Karpas-422 (cell line): ENCODE results near the gene NTRK3. TPM values are rescaled to one million over a fixed set of nuclear protein-coding genes. Genes with fewer than 3 reads are reported as not detected.

ENCODE experiments used
- DNase-seq: peaks from one replicate; pipeline ENCODE4 v3.0.0-alpha.2; 2015
- H2AFZ ChIP-seq: fragments of 200-600 bp; sonication (generic); 2 replicates; pipeline ENCODE4 v1.6.1; 2014; ENCODE audit warnings: antibody characterized with exemption, low read length, mixed read lengths
- H3K27ac ChIP-seq: fragments of 200-600 bp; sonication (generic); 2 replicates; pipeline ENCODE4 v1.5.1; 2014; ENCODE audit warnings: mild to moderate bottlenecking, low read length, moderate library complexity
- H3K27me3 ChIP-seq: fragments of 200-600 bp; sonication (generic); 2 replicates; pipeline ENCODE4 v1.6.1; 2014; ENCODE audit warnings: low read length, mixed read lengths
- H3K36me3 ChIP-seq: fragments of 200-600 bp; sonication (generic); 2 replicates; pipeline ENCODE4 v1.6.1; 2014; ENCODE audit warnings: low read length, mixed read lengths; ENCODE audit not compliant: insufficient read depth
- H3K4me1 ChIP-seq: fragments of 200-600 bp; sonication (generic); 2 replicates; pipeline ENCODE4 v1.6.1; 2014; ENCODE audit warnings: mild to moderate bottlenecking, low read length, mixed read lengths
- H3K4me2 ChIP-seq: fragments of 200-600 bp; sonication (generic); 2 replicates; pipeline ENCODE4 v1.6.1; 2014; ENCODE audit warnings: low read length, low read depth, mild to moderate bottlenecking; ENCODE audit not compliant: poor library complexity, severe bottlenecking
- H3K4me3 ChIP-seq: fragments of 200-600 bp; sonication (generic); 2 replicates; pipeline ENCODE4 v1.5.1; 2014; ENCODE audit warnings: mild to moderate bottlenecking, antibody characterized with exemption, low read length, mixed read lengths
- H3K79me2 ChIP-seq: fragments of 200-600 bp; sonication (generic); 2 replicates; pipeline ENCODE4 v1.6.1; 2014; ENCODE audit warnings: mild to moderate bottlenecking, low read length, mixed read lengths
- H3K9ac ChIP-seq: fragments of 200-600 bp; sonication (generic); 2 replicates; pipeline ENCODE4 v1.6.0; 2014; ENCODE audit warnings: low read length
- H3K9me2 ChIP-seq: fragments of 200-600 bp; sonication (generic), shearing (Covaris generic); replicated peaks from 2 replicates; pipeline ENCODE4 v1.6.0; 2014; ENCODE audit warnings: mild to moderate bottlenecking, low read length, moderate library complexity; ENCODE audit not compliant: insufficient read depth
- H3K9me3 ChIP-seq: fragments of 300-700, 200-600 bp; sonication (generic); 2 replicates; pipeline ENCODE4 v1.6.1; 2014; ENCODE audit warnings: low read length, mixed read lengths
- H4K20me1 ChIP-seq: fragments of 200-600 bp; sonication (generic); 2 replicates; pipeline ENCODE4 v1.6.1; 2014; ENCODE audit warnings: mild to moderate bottlenecking, antibody characterized with exemption, low read length, low read depth; ENCODE audit not compliant: insufficient read depth
- total RNA-seq: library from RNA; depleted of rRNA; stranded (reverse); fragments of >200 nt; shearing (Covaris generic); gene quantifications from 2 replicates; pipeline ENCODE4 v1.2.3, GENCODE V29; 2014; ENCODE audit warnings: low replicate concordance

NTRK3 gene
- total RNA-seq, 1 experiment from 2014 or later: 0.11 TPM

GRCh38 chr15:88015228-88015860, 241.2 kb downstream of the NTRK3 start:
- no peak overlapping the region for H2AFZ ChIP-seq
- DNase-seq: no peak

GRCh38 chr15:88014454-88015160, 241.9 kb downstream of the NTRK3 start:
- no peak for DNase-seq
- no peak overlapping the region for H3K9ac ChIP-seq
- no peaks in the 10 kb centered on the region for H3K9me2 ChIP-seq
- no peak overlapping the region for H3K4me2 ChIP-seq
- no peak overlapping the region for H3K4me3 ChIP-seq
- no peaks in the 10 kb centered on the region for H3K9me3 ChIP-seq
- H3K79me2 ChIP-seq: no peaks in the 10 kb centered on the region
- H3K4me1 ChIP-seq: no peaks in the 10 kb centered on the region
- H3K27ac ChIP-seq: no peak overlapping the region
- no peaks in the 10 kb centered on the region for H4K20me1 ChIP-seq
- H2AFZ ChIP-seq: 0 out of 2 replicates have a peak overlapping the region, but pooled peaks have one; percentile 20
- no peaks in the 10 kb centered on the region for H3K27me3 ChIP-seq
- H3K36me3 ChIP-seq: no peaks in the 10 kb centered on the region

More at GRCh38 chr15:88015228-88015860, 241.2 kb downstream of the NTRK3 start:
- no peaks in the 10 kb centered on the region for H3K9me2 ChIP-seq
- no peak overlapping the region for H3K9ac ChIP-seq
- no peaks in the 10 kb centered on the region for H3K4me1 ChIP-seq
- H3K27ac ChIP-seq: no peak overlapping the region
- no peak overlapping the region for H3K4me3 ChIP-seq
- no peaks in the 10 kb centered on the region for H3K36me3 ChIP-seq
- H3K27me3 ChIP-seq: no peaks in the 10 kb centered on the region
- H4K20me1 ChIP-seq: no peaks in the 10 kb centered on the region
- H3K79me2 ChIP-seq: no peaks in the 10 kb centered on the region
- H3K9me3 ChIP-seq: no peaks in the 10 kb centered on the region
- H3K4me2 ChIP-seq: no peak overlapping the region

- Histone ChIP-seq H3K9me3 (no peaks in the 10 kb centered on the region), H3K27me3 (no peaks in the 10 kb centered on the region), H3K9me2 (no peaks in the 10 kb centered on the region), H3K4me3 (no peak overlapping the region), H3K27ac (no peak overlapping the region), H3K9ac (no peak overlapping the region), H3K4me1 (peaks cover 5% of the 10 kb centered on the region), H3K79me2 (no peaks in the 10 kb centered on the region), H2AFZ (no peak overlapping the region), H3K36me3 (no peaks in the 10 kb centered on the region), H3K4me2 (no peak overlapping the region), H4K20me1 (no peaks in the 10 kb centered on the region)
- DNase-seq: no peak
Measured at GRCh38 chr15:88013111-88013510, 243.4 kb downstream of the NTRK3 start.

- Histone ChIP-seq H3K4me3 (no peak overlapping the region), H3K9ac (no peak overlapping the region), H3K27me3 (no peaks in the 10 kb centered on the region), H4K20me1 (no peaks in the 10 kb centered on the region), H3K36me3 (no peaks in the 10 kb centered on the region), H3K27ac (no peak overlapping the region), H3K4me1 (peaks cover 7% of the 10 kb centered on the region), H3K9me2 (no peaks in the 10 kb centered on the region), H3K79me2 (no peaks in the 10 kb centered on the region), H3K9me3 (no peaks in the 10 kb centered on the region), H3K4me2 (no peak overlapping the region), H2AFZ (no peak overlapping the region)
- DNase-seq: no peak
Measured at GRCh38 chr15:88012688-88013087, 243.9 kb downstream of the NTRK3 start.

GRCh38 chr15:88012233-88012632, 244.3 kb downstream of the NTRK3 start:
- H3K4me2 ChIP-seq: no peak overlapping the region
- H3K36me3 ChIP-seq: no peaks in the 10 kb centered on the region
- no peak overlapping the region for H3K27ac ChIP-seq
- no peak overlapping the region for H3K4me3 ChIP-seq
- DNase-seq: no peak
- H3K27me3 ChIP-seq: no peaks in the 10 kb centered on the region
- no peaks in the 10 kb centered on the region for H3K9me2 ChIP-seq
- no peaks in the 10 kb centered on the region for H4K20me1 ChIP-seq
- H3K79me2 ChIP-seq: no peaks in the 10 kb centered on the region
- no peaks in the 10 kb centered on the region for H3K9me3 ChIP-seq
- no peak overlapping the region for H2AFZ ChIP-seq
- peaks cover 7% of the 10 kb centered on the region for H3K4me1 ChIP-seq
- H3K9ac ChIP-seq: no peak overlapping the region

DNA sequence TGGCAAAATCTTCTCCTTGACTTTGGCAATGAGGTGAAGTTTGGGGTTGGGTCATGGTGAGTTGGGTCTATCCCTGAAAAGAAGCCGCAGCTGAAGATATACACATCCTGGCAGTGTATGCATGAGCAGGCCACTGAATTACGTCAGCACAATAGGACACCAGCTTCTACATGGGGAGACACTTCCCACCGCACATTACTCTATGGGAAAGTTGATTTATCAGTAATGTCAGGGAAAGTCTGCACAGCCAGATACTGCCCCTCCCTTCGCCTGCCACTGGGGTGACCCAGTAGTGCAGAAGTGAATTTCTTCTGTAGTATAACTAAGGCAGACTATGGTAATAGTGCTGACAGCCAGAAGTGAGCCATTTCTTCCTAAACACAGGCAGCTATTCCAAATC, 245.0 kb downstream of the NTRK3 start:
- Histone ChIP-seq H2AFZ (no peak overlapping the region), H3K4me2 (no peak overlapping the region), H3K27ac (no peak overlapping the region), H3K4me1 (peaks cover 7% of the 10 kb centered on the region), H3K27me3 (no peaks in the 10 kb centered on the region), H3K9ac (no peak overlapping the region), H3K9me3 (no peaks in the 10 kb centered on the region), H3K79me2 (no peaks in the 10 kb centered on the region), H3K4me3 (no peak overlapping the region), H3K36me3 (no peaks in the 10 kb centered on the region), H4K20me1 (no peaks in the 10 kb centered on the region), H3K9me2 (no peaks in the 10 kb centered on the region)
- DNase-seq: no peak

DNA sequence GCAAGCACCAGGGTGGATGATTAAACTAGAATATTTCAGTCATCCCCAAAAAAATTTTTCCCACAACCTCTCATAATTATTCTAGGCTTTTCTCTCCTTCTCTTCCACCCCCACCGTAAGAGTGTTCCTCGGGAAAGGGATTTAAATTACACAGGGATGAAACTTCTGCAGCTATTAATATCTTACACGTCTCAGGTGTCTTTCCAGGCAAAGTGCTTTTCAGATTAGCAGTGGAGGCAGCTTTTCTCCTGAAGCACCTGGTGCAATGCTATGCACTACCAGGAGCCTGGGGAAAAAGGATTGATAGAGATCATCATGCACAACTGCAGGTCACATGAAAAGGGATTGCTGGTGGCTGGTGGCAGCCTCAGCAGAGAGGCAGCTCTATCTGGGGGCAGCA, 250.4 kb downstream of the NTRK3 start:
- H3K9me2 ChIP-seq: no peaks in the 10 kb centered on the region; the same call in 1 of the 2 replicates
- H4K20me1 ChIP-seq: no peaks in the 10 kb centered on the region
- H3K27me3 ChIP-seq: no peaks in the 10 kb centered on the region
- no peak overlapping the region for H3K27ac ChIP-seq
- no peaks in the 10 kb centered on the region for H3K36me3 ChIP-seq
- H3K9ac ChIP-seq: no peak overlapping the region
- H3K4me2 ChIP-seq: no peak overlapping the region
- DNase-seq: no peak
- H3K9me3 ChIP-seq: no peaks in the 10 kb centered on the region
- H3K4me1 ChIP-seq: peaks cover 7% of the 10 kb centered on the region
- H3K79me2 ChIP-seq: no peaks in the 10 kb centered on the region
- no peak overlapping the region for H2AFZ ChIP-seq
- no peak overlapping the region for H3K4me3 ChIP-seq

- DNase-seq: no peak
- H3K9me2 ChIP-seq: no peaks in the 10 kb centered on the region; the same call in 1 of the 2 replicates
- H4K20me1 ChIP-seq: no peaks in the 10 kb centered on the region
- H3K4me2 ChIP-seq: no peak overlapping the region
- no peak overlapping the region for H3K9ac ChIP-seq
- no peaks in the 10 kb centered on the region for H3K27me3 ChIP-seq
- H3K9me3 ChIP-seq: peaks cover 5% of the 10 kb centered on the region; the same call in 1 of the 2 replicates
- peaks cover 7% of the 10 kb centered on the region for H3K4me1 ChIP-seq
- H3K36me3 ChIP-seq: no peaks in the 10 kb centered on the region
- no peak overlapping the region for H3K4me3 ChIP-seq
- H3K79me2 ChIP-seq: no peaks in the 10 kb centered on the region
- no peak overlapping the region for H3K27ac ChIP-seq
- no peak overlapping the region for H2AFZ ChIP-seq
Measured at GRCh38 chr15:88004399-88004798, 252.1 kb downstream of the NTRK3 start.
